Nephron (organoid): ENCODE measurements around the gene HOXB3.

Source experiments
- H3K27ac Mint-ChIP-seq, 3 experiments: 2 replicates each; pipeline ENCODE4 v1.8.0; 2020; ENCODE audit warnings: mixed read lengths in 3 of 3, mild to moderate bottlenecking in 2 of 3, moderate library complexity in 1 of 3
- H3K27me3 Mint-ChIP-seq: 2 replicates; pipeline ENCODE4 v1.8.0; 2021; ENCODE audit warnings: low read depth, mild to moderate bottlenecking, moderate library complexity, mixed read lengths
- H3K36me3 Mint-ChIP-seq: 2 replicates; pipeline ENCODE4 v1.8.0; 2020; ENCODE audit warnings: low read depth, mixed read lengths
- H3K4me1 Mint-ChIP-seq: 2 replicates; pipeline ENCODE4 v1.8.0; 2020; ENCODE audit warnings: mixed read lengths
- H3K4me3 Mint-ChIP-seq, 3 experiments: 2 replicates each; pipeline ENCODE4 v1.8.0; 2020; ENCODE audit warnings: mild to moderate bottlenecking in 3 of 3, mixed read lengths in 3 of 3, moderate library complexity in 2 of 3
- H3K9me3 Mint-ChIP-seq: 2 replicates; pipeline ENCODE4 v1.8.0; 2020; ENCODE audit warnings: mixed read lengths
- TF ChIP-seq, protein P1 (sequence below), 3 experiments: fragments of 200-600 bp; sonication (generic); IDR thresholded peaks; one replicate each; pipeline ENCODE4 v1.5.0; 2021; ENCODE audit warnings: antibody characterized with exemption in 3 of 3; ENCODE audit not compliant: unreplicated experiment in 3 of 3

HOXB3 gene

DNA sequence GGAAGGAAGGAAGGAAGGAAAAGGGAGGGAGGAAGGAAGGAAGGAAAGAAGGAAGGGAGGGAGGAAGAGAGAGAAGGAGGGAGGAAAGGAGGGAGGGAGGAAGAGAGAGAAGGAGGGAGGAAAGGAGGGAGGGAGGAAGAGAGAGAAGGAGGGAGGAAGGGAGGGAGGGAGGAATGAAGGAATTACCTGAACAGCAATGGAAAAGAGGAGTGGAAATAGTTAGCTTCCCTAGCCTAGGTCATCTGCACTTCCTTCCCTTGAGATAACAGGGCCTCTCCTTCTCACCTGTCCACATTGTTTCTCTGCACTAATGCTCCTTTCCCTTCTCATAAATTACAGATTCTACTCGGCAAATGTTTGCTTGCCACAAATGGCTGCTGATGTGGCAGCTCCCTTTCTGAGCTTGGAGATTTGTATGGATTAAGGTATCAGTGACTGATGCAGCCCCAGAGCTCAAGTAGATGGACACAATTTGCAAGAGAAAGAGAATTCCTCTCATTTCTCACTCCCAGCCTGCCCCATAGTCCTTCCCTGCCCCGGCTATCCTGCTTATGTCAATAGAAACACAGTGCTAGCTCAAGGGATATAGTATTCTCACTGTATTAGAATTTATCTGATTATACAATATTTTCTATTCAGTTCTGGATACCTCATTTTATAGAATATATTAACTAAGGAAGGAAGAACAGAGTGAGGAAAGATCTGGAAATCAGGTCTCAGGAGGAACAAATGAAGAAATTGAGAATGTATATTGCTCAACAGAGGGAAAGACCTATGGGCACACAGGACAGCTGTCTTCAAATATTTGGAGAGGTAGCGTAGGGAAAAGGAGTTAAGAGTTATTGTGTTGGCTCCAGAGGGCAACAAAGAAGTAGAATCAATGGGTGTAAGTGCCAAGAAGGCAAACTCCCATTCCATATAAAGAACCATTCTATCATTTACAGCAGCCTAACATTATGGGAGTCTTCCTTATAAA, 73.8 kb downstream of the HOXB3 start:
- Mint-ChIP-seq H3K4me1 (peaks cover 38% of the 10 kb centered on the region), H3K36me3 (no peaks in the 10 kb centered on the region), H3K9me3 (no peaks in the 10 kb centered on the region), H3K27me3 (peaks cover 61% of the 10 kb centered on the region), H3K4me3 (no peak overlapping the region), H3K27ac (peak overlapping the region in 1 of 3 experiments; percentile 7)
- TF ChIP-seq, protein P1, sequence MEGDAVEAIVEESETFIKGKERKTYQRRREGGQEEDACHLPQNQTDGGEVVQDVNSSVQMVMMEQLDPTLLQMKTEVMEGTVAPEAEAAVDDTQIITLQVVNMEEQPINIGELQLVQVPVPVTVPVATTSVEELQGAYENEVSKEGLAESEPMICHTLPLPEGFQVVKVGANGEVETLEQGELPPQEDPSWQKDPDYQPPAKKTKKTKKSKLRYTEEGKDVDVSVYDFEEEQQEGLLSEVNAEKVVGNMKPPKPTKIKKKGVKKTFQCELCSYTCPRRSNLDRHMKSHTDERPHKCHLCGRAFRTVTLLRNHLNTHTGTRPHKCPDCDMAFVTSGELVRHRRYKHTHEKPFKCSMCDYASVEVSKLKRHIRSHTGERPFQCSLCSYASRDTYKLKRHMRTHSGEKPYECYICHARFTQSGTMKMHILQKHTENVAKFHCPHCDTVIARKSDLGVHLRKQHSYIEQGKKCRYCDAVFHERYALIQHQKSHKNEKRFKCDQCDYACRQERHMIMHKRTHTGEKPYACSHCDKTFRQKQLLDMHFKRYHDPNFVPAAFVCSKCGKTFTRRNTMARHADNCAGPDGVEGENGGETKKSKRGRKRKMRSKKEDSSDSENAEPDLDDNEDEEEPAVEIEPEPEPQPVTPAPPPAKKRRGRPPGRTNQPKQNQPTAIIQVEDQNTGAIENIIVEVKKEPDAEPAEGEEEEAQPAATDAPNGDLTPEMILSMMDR (IDR thresholded peaks at IDR 0.05; ENCODE audit: unreplicated experiment in 3 of 3), result no peak

DNA sequence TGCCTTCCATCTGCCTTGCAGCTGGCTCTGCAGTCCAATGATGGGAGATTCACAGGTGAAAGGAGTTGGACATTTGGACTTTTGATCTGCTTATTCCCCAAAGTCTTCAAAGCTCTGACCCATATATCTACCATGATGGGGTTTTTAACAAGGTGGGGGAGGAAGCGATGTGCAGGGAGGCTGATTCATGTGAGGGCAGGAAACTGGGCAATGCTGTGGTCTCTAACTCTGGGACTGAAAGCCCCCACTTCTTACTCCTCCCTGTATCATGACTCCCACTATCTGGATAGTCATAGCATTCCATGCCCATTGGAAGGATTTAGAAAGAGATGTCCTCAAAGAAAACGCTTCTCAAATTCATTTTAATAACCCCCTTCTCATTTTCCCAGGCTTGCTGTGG, 75.6 kb downstream of the HOXB3 start:
- Mint-ChIP-seq H3K4me3 (no peak overlapping the region), H3K27me3 (peaks cover 48% of the 10 kb centered on the region), H3K4me1 (peaks cover 30% of the 10 kb centered on the region), H3K36me3 (no peaks in the 10 kb centered on the region), H3K9me3 (no peaks in the 10 kb centered on the region), H3K27ac (no peak overlapping the region)
- TF ChIP-seq, protein P1 (IDR thresholded peaks at IDR 0.05; ENCODE audit: unreplicated experiment in 3 of 3), result no peak

DNA sequence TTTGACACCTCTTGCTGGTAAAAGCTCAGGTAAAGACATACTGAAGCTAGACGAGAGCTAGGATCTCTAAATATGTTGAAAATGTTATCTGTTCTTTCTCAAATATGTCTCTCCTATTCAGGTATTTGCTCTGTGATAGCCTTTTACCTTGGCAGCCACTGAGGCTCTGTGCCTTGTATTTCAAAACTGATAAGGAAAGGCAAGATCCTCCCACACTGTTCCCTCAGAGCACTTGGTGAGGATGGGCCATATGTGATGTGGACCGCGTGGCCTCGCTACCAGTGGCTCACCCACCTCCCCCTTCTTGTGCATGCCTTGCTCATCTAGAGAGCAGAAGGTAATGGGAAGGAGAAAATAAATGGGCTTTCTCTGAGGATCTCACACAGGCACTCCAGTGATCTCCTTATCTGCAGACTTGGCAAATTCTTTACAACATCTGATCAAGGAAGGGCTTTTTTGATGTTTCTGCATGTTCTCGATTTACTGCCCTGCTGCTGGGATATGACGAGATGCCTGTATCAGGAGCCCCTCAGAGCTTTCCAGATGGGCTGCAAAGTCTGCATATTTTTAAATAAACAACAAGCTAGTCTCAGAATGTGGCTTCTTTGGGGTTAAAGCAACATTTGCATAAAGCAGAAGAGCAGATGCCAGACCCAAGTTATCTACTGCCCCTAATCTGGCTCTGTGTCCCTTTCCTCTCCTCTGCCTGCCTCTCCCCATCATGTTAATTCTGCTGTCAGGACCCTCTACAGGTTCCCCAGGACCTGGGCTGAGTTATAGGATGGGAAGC, 76.2 kb downstream of the HOXB3 start:
- Mint-ChIP-seq H3K27me3 (peaks cover 47% of the 10 kb centered on the region), H3K4me1 (peaks cover 30% of the 10 kb centered on the region), H3K27ac (peak overlapping the region in 1 of 3 experiments; percentile 41), H3K4me3 (no peak overlapping the region), H3K9me3 (no peaks in the 10 kb centered on the region), H3K36me3 (no peaks in the 10 kb centered on the region)
- TF ChIP-seq, protein P1 (IDR thresholded peaks at IDR 0.05; ENCODE audit: unreplicated experiment in 3 of 3), result no peak

DNA sequence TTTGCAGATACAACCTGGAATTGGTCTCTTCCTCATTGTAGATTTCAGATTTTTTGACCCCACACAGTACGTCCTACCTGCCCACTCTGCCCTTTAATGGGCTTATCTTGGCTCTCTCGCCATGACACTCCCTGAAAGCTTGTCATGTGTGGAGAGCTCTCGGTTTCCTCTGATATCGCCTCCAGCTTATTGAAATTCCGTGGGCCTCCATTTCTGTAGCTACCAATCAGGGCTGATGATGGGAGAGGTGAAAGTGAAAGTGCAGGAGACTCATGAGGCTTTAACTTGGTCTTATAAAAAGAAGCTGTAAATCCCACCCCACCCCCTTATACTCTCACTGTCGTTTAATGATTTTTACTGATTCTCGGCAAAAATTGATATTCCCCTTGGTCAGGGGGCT, 76.9 kb downstream of the HOXB3 start:
- H3K9me3 Mint-ChIP-seq, result no peaks in the 10 kb centered on the region
- peak overlapping the region in 1 of 3 experiments; percentile 25 for H3K27ac Mint-ChIP-seq
- TF ChIP-seq, protein P1 (IDR thresholded peaks at IDR 0.05; ENCODE audit: unreplicated experiment in 3 of 3), result no peak
- H3K4me3 Mint-ChIP-seq, result peak overlapping the region in 1 of 3 experiments; percentile 24
- H3K27me3 Mint-ChIP-seq, result peaks cover 47% of the 10 kb centered on the region
- H3K4me1 Mint-ChIP-seq, result peaks cover 30% of the 10 kb centered on the region
- H3K36me3 Mint-ChIP-seq, result no peaks in the 10 kb centered on the region

DNA sequence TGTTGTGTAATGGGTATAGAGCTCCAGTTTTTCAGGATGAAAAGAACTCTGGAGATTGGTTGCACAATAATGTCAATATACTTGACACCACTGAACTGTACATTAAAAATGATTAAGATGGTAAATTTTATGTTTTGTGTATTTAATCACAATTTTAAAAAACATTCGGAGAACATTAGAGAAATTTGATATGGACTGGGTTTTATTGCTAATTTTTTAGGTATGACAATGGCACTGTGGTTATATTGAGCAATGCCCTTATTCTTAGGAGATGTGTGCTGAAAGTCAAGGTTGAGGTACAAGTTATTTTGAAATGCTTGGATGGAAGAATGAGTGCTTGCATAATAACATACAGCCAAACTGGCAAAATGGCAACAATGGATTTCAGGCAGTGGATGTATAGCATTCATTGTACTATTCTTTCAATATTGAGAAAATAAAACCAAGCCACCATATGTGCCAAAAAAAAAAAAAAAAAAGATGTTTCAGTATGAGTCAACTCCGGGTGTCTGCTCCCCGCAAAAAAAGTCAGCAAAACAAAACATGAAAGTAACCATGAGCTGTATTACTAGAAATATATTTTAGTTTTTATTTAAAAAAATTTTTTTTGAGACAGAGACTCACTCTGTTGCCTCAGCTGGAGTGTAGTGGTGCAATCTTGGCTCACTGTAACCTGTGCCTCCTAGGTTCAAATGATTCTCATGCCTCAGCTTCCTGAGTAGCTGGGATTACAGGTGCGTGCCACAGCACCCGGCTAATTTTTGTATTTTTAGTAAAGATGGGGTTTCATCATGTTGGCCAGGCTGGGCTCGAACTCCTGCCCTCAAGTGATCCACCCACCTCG, 79.1 kb downstream of the HOXB3 start:
- TF ChIP-seq, protein P1 (IDR thresholded peaks at IDR 0.05; ENCODE audit: unreplicated experiment in 3 of 3), result no peak

More for the DNA sequence above, 79.1 kb downstream of the HOXB3 start:
- H3K4me1 Mint-ChIP-seq, result peaks cover 23% of the 10 kb centered on the region
- no peak overlapping the region for H3K27ac Mint-ChIP-seq
- H3K36me3 Mint-ChIP-seq, result no peaks in the 10 kb centered on the region
- peaks cover 36% of the 10 kb centered on the region for H3K27me3 Mint-ChIP-seq
- no peaks in the 10 kb centered on the region for H3K9me3 Mint-ChIP-seq
- no peak overlapping the region for H3K4me3 Mint-ChIP-seq
